H54 (cell line): ENCODE data around the gene SLC6A9.

Experiments
- DNase-seq: peaks from one replicate; pipeline ENCODE4 v3.0.0; 2011; ENCODE audit warnings: low spot score, mixed read lengths; ENCODE audit not compliant: insufficient read length
- FAIRE-seq: peaks from 3 replicates; lab custom pipeline; 2011; peaks lifted over from hg19 to GRCh38; lab: Jason Lieb, UNC
- POLR2A ChIP-seq: IDR thresholded peaks from 2 replicates; pipeline ENCODE4 v1.6.1; 2011; ENCODE audit warnings: low read depth, mild to moderate bottlenecking, low read length

The SLC6A9 gene

DNA sequence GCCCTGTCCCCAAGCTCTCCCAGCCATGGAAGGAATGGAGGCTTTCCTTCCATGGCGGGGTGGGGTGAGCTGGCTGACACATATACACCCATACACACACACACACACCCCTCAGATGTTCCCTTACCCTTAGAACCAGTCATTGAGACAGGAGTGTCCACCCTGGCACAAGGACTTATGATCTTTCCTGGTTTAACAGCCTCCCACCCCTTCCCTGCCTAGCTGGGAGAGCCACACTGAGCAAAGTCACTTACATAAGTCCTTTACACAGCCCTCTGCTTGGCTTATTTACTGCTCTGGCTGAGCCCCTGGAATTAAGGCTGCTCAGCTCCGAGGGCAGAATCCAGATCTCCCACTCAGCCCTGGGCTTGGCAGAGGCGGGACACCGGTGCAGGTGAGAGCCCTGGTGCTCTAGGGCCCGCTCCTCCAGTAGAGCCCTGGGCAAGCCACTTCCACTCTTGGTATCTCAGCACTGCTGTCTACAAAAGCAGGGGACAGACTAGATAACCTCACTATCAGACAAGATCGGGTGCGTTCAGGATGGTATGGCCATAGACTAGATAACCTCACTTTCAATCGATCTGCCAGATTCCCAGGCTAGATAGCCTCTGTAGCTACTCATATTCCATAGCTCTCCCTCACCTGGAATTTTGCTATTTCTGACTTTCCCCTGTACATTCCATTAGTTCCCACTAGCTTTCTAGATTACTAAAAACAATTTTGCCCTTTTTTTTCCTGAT, 16.7 kb downstream of the SLC6A9 start:
- FAIRE-seq (no peak), DNase-seq (no peak)
- no peak for TF ChIP-seq POLR2A

DNA sequence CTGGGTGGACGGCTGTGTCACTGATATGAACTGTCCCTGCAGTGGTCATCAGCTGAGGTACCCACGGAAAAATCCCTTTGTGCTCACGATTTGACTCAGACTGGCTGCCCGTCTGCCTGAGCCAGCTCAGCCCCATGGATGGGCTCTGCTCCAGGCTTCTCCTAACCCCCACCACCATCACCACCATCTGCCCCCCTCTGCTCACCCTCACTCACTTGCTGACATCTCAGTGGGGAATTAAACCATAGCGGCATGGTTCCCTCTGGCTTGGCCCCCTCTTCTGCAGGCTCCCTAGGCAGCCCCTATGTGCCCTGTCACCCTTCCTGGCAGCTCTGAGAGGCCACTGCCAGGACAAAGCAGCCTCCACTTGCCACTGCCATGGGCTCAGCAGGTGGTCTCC, 17.3 kb downstream of the SLC6A9 start:
- no peak for FAIRE-seq
- no peak for DNase-seq
- TF ChIP-seq POLR2A = no peak

DNA sequence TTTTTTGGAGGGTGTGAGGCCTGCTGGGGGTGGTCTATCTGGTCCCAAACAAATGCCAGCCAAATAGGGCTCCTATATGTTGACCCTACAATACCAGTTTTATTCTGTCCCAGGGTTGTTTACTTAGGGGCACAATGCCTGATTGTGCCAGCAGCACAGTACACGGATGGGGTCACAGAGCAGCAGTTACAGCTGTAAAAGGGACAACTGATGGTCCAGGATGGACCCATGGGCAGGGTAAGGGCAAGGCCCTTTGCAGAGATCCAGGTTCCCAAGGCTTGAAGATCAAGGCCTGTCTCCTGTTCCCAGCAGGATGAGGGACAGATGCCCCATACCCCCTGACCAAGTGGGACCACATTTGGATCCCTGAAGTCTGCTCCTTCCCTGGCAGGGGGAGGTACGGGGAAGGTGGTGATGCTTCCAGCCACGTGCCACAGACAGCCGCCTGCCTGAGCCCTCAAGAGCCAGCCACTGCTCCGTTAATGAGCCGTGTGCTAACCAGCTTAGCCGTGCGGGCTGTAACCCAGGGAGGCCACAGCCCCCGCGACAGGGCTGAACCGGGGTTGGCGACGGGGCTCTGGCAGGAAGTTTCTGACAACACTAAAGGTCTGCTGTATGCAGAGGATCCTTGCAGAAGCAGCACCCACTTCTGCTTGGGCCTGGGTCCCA, 18.2 kb downstream of the SLC6A9 start:
- DNase-seq (no peak), FAIRE-seq (no peak)
- TF ChIP-seq POLR2A = no peak

- FAIRE-seq = no peak
- no peak for TF ChIP-seq POLR2A
- no peak for DNase-seq
These were observed 18.9 kb downstream of the SLC6A9 start for GRCh38 chr1:44012404-44012803.

DNA sequence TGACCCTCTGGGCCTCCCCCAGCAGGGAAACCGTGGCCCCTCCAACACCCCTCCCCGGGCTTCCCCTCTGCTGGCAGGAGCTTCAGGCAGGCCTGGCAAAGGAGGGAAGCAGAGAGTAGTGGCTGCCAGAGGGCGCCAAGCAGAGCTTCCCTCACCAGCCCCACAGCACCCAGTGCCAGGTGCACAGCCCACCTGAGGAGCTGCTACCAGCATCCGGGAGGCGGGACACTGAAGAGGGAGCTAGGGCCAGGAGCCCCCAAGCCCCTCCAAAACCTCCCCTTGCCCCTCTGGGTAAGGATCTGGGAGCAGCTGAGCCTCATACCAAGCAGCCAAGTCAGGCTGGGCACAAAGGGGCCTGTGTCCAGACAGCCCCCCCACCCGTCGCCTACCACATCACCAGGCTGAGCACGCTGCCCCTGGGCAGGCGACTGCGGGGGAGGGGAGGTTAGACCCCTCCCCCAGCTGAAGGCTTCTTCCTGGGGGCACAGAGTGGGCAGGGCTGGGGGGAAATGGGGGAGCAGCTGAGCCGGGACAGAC, 20.3 kb downstream of the SLC6A9 start:
- no peak for TF ChIP-seq POLR2A
- FAIRE-seq = no peak
- no peak for DNase-seq

GRCh38 chr1:44008259-44008658, 23.0 kb downstream of the SLC6A9 start:
- TF ChIP-seq POLR2A = no peak
- DNase-seq (no peak), FAIRE-seq (no peak)

- no peak for DNase-seq
- no peak for TF ChIP-seq POLR2A
- FAIRE-seq = no peak
These were observed 28.6 kb downstream of the SLC6A9 start for GRCh38 chr1:44002606-44003157.

- FAIRE-seq (no peak), DNase-seq (no peak)
- no peak for TF ChIP-seq POLR2A
These were observed 29.1 kb downstream of the SLC6A9 start for GRCh38 chr1:44002165-44002564.

GRCh38 chr1:44000122-44000665, 31.1 kb downstream of the SLC6A9 start:
- DNase-seq = no peak
- no peak for TF ChIP-seq POLR2A
- no peak for FAIRE-seq

DNA sequence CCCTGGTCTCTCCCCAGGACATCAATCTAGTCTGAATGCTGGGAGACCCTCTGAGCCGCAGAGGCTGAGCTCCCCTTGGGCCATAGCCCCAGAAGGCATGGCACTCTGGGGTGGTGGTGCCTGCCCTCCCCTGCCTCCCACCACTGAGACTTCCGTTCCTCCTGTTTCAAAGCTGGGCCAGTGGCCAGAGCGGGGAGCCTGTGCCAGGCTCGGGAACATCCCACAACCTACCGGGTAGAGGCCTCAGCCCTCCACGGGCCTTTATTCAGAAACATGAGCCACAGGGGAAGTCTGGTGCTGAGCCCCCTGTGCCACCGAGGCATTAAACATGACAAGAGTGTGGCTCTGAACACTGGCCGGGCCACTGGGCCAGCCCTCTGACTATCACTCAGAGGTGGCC, 31.8 kb downstream of the SLC6A9 start:
- FAIRE-seq (no peak), DNase-seq (no peak)
- TF ChIP-seq POLR2A = no peak

DNA sequence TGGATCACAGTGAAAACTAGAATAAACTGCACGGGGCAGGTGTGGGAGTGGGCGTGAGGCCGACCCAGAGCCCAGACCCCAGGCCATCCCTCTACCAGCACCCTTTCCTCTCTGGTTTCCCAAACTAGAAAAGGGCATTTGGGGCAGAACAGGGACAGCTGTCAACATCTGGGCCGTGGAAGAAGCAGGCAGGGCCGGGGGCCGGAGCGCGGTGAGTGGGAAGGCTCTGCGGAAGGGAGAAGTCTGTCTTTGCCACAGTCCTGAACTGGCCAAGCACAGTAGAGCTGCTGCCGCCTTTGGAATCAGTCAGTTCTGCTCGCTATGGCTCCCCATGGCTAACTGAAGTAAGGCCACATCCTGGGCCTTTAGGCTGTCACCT, 33.3 kb downstream of the SLC6A9 start:
- FAIRE-seq (no peak), DNase-seq (no peak)
- no peak for TF ChIP-seq POLR2A

DNA sequence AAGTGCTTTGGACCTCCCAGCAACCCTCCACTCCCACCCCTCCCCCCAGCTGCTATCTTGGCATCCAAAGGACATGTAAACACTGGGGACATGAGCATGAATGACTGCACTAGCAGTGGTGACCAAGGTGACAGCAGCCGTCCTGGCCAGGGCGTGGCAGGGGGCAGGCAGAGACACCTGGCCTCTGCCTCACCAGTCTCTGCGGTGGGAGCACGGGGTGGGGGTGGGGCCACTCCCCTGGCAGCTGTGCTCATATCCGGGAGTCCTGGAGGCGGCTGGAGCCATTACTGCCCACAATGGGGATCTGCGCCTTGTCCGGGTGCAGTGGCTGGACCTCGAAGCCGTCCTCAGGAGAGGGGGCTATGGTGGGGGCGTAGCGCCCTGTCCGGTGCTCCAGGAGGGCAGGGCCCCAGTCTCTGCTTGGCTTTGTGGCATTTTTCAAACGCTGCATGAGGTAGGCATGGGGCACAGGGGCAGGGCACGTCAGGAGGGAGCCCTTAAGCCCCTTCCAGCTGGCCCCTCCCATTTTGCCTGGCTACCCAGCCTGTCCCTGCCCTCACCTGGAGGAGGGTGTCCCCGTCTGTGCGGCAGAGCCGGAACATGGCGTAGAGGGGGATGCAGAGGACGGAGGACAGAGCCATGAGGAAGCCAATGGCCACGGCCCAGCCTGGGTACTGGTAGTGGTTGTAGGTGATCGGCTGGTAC, 33.8 kb downstream of the SLC6A9 start:
- FAIRE-seq = no peak
- no peak for DNase-seq
- no peak for TF ChIP-seq POLR2A

GRCh38 chr1:43996733-43997115, 34.5 kb downstream of the SLC6A9 start:
- FAIRE-seq = no peak
- TF ChIP-seq POLR2A = no peak
- no peak for DNase-seq
